ENCODE results near the gene IL4I1. TPM values are rescaled to one million over a fixed set of nuclear protein-coding genes. Genes with fewer than 3 reads are reported as not detected.

The IL4I1 gene
- total and polyA plus RNA-seq, 2 of the 4 experiments (the other 2 are of a cell fraction): 0.31 to 0.36 TPM

GRCh38 chr19:49877020-49877878, 19.4 kb downstream of the IL4I1 start, which contains the start of the genes AKT1S1 and TBC1D17:
Gene AKT1S1 (minus strand): TSS chr19:49877355. CDS start chr19:49873295, 4,060 bp downstream.
Gene TBC1D17 (plus strand): TSS chr19:49877702. CDS start chr19:49877724, 22 bp downstream.
- peaks cover 7% of the 10 kb centered on the region for H3K4me1 ChIP-seq (ENCODE audit: control insufficient read depth, insufficient read depth, low read length)
- in situ Hi-C loops (cut with MboI; ENCODE audit: low sequenced_read_pairs): no loop called here
- H3K14ac ChIP-seq (replicated peaks; ENCODE audit: low read depth, low read length): peak within 1 kb of the TSS; percentile 100
- H2BK20ac ChIP-seq (ENCODE audit: low read depth, low read length): peak within 1 kb of the TSS; percentile 99
- peak within 1 kb of the TSS; percentile 99 for H2BK120ac ChIP-seq (ENCODE audit: low read depth, low read length)
- H4K91ac ChIP-seq (ENCODE audit: insufficient read depth, low read depth, low read length): peak within 1 kb of the TSS; percentile 99
- H4K20me1 ChIP-seq (ENCODE audit: insufficient read depth, low read length): no peaks in the 10 kb centered on the region; the same call in 1 of the 2 replicates
- dilution Hi-C loops (cut with HindIII; ENCODE audit: low sequenced_read_pairs, unreplicated experiment): no loop called here
- ChIA-PET CTCF (no interaction called here), POLR2A (ENCODE audit: unreplicated experiment) (interaction anchor here (0.6 to 1.3 kb wide), 3 partner anchors 11 to 347 kb away, joined by 4 to 9 read pairs (median 6); no protein-coding TSS in a partner anchor)
- peak within 1 kb of the TSS; percentile 98 for H4K5ac ChIP-seq (ENCODE audit: low read depth, low read length)
- intact Hi-C loops (cut with micrococcal nuclease): loop anchor here (5.0 kb wide), 1 partner anchor 150 kb away; the partner anchor contains the start of genes VRK3 and ZNF473
- H4K8ac ChIP-seq (ENCODE audit: low read depth in 2 of 2, low read length in 2 of 2): peak within 1 kb of the TSS; percentile 97 to 99
- peaks cover 10% of the 10 kb centered on the region for H3K9me1 ChIP-seq (ENCODE audit: insufficient read depth, low read length)
- BruUV-seq (replicated peaks): TSS peak; percentile 62
- peak within 1 kb of the TSS; percentile 97 for H3K27ac ChIP-seq (ENCODE audit: insufficient read depth, low read length)
- H2AK5ac ChIP-seq (ENCODE audit: low read depth, low read length): peak within 1 kb of the TSS; percentile 97
- no peaks in the 10 kb centered on the region for H3K27me3 ChIP-seq (ENCODE audit: control insufficient read depth, insufficient read depth, low read length)
- WGBS, 2 experiments (ENCODE audit: extremely low coverage in 2 of 2, insufficient read length in 1 of 2): 1% methylated on average over 16 of the region's 61 CpGs; no CpG with 5 or more reads in 1 of the 2 experiments
- H3K36me3 ChIP-seq (ENCODE audit: control insufficient read depth, insufficient read depth, low read length): peaks cover 25% of the 10 kb centered on the region; the same call in 1 of the 2 replicates
- H3K9ac ChIP-seq (ENCODE audit: low read depth, low read length): peak within 1 kb of the TSS; percentile 97
- H2BK5ac ChIP-seq (ENCODE audit: low read depth, low read length, poor library complexity, severe bottlenecking): peak within 1 kb of the TSS; percentile 97
- H2AFZ ChIP-seq (replicated peaks; ENCODE audit: low read length, poor library complexity): peak within 1 kb of the TSS; percentile 99
- H3K56ac ChIP-seq (ENCODE audit: extremely low read depth, insufficient read depth, low read length): peak within 1 kb of the TSS; percentile 99
- H3K23ac ChIP-seq (ENCODE audit: low read depth, low read length): peak within 1 kb of the TSS; percentile 99
- H3K4me3 ChIP-seq (ENCODE audit: insufficient read depth, low read depth, low read length): peak within 1 kb of the TSS; percentile 63
- peak within 1 kb of the TSS; percentile 100 for H2AK9ac ChIP-seq (replicated peaks; ENCODE audit: low read depth, low read length, poor library complexity)
- no peaks in the 10 kb centered on the region for H3K9me3 ChIP-seq (ENCODE audit: control insufficient read depth, insufficient read depth, low read length)
- peak; percentile 68 for ATAC-seq (ENCODE audit: low read depth)
- H3K18ac ChIP-seq (ENCODE audit: low read depth, low read length): peak within 1 kb of the TSS; percentile 92
- H2BK15ac ChIP-seq (ENCODE audit: low read depth, low read length): peak within 1 kb of the TSS; percentile 100
- peaks cover 22 to 50% of the 10 kb centered on the region in 2 experiments for H3K79me1 ChIP-seq (ENCODE audit: low read depth in 1 of 2, low read length in 2 of 2)
- H3K4me2 ChIP-seq (ENCODE audit: low read depth, low read length): peak within 1 kb of the TSS; percentile 99
- DNase-seq: peak; percentile 100
- peak within 1 kb of the TSS; percentile 99 for H3K4ac ChIP-seq (ENCODE audit: low read depth, low read length)
- TF ChIP-seq BHLHE40 (IDR thresholded peaks at IDR 0.05; ENCODE audit: low read depth, low read length) (peak; percentile 99), USF2 (IDR thresholded peaks at IDR 0.05; ENCODE audit: low read depth, low read length) (peak; percentile 99), MAFK (IDR thresholded peaks at IDR 0.05; ENCODE audit: low read depth, low read length) (peak; percentile 54), CEBPB (IDR thresholded peaks at IDR 0.05; ENCODE audit: low read depth, low read length) (no peak), RCOR1 (IDR thresholded peaks at IDR 0.05; ENCODE audit: insufficient replicate concordance, low read length) (no peak), RFX5 (IDR thresholded peaks at IDR 0.05; ENCODE audit: low read depth, low read length) (no peak), SMC3 (IDR thresholded peaks at IDR 0.05; ENCODE audit: low read depth, low read length) (no peak; the same call in 1 of the 2 replicates), CHD1 (IDR thresholded peaks at IDR 0.05; ENCODE audit: low read depth, low read length) (peak; percentile 98; the same call in 1 of the 2 replicates), MXI1 (IDR thresholded peaks at IDR 0.05; ENCODE audit: borderline replicate concordance, low read depth, low read length) (peak; percentile 79), CTCF (conservative IDR thresholded peaks at IDR 0.05; ENCODE audit: low read depth, low read length) (no peak), FOS (IDR thresholded peaks at IDR 0.05; ENCODE audit: low read depth, low read length) (no peak; the same call in 1 of the 2 replicates), NFE2L2 (IDR thresholded peaks at IDR 0.05; ENCODE audit: low read depth, low read length) (peak; percentile 28; the same call in 1 of the 2 replicates), POLR2A (IDR thresholded peaks at IDR 0.05; ENCODE audit: low read depth, low read length) (peak; percentile 94), RAD21 (IDR thresholded peaks at IDR 0.05; ENCODE audit: low read length) (no peak), MAZ (IDR thresholded peaks at IDR 0.05; ENCODE audit: borderline replicate concordance, low read depth, low read length) (0 out of 2 replicates have a peak, but pooled peaks have one; percentile 52)
